Measurements from ENCODE around the gene ADAMTS16.

- TF ChIP-seq CTCF (IDR thresholded peaks at IDR 0.05) (no peak), POLR2A (IDR thresholded peaks at IDR 0.05) (no peak)
Observed at GRCh38 chr5:5246736-5247135, 106.6 kb downstream of the ADAMTS16 start.
